ENCODE data around the gene DCXR. TPM values are rescaled to one million over a fixed set of nuclear protein-coding genes. Genes with fewer than 3 reads are reported as not detected.

Gene DCXR
- total and polyA plus RNA-seq, 2 of the 13 experiments (the other 11 are each of a cell fraction or from before 2014, with no cell fraction given): 287 to 311 TPM

- TF ChIP-seq, protein P1, sequence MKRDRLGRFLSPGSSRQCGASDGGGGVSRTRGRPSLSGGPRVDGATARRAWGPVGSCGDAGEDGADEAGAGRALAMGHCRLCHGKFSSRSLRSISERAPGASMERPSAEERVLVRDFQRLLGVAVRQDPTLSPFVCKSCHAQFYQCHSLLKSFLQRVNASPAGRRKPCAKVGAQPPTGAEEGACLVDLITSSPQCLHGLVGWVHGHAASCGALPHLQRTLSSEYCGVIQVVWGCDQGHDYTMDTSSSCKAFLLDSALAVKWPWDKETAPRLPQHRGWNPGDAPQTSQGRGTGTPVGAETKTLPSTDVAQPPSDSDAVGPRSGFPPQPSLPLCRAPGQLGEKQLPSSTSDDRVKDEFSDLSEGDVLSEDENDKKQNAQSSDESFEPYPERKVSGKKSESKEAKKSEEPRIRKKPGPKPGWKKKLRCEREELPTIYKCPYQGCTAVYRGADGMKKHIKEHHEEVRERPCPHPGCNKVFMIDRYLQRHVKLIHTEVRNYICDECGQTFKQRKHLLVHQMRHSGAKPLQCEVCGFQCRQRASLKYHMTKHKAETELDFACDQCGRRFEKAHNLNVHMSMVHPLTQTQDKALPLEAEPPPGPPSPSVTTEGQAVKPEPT (CRISPR knock-in tag; IDR thresholded peaks at IDR 0.05; ENCODE audit: low read depth): no peak
- no peak for TF ChIP-seq TGIF2 (CRISPR knock-in tag; IDR thresholded peaks at IDR 0.05)
- TF ChIP-seq ZNF770 (CRISPR knock-in tag; IDR thresholded peaks at IDR 0.05): peak; percentile 88
- TF ChIP-seq CHCHD3 (CRISPR knock-in tag; IDR thresholded peaks at IDR 0.05): 0 out of 2 replicates have a peak, but pooled peaks have one; percentile 28
- TF ChIP-seq HMG20A (CRISPR knock-in tag; IDR thresholded peaks at IDR 0.05; ENCODE audit: borderline replicate concordance): no peak
- TF ChIP-seq ZSCAN21 (CRISPR knock-in tag; IDR thresholded peaks at IDR 0.05; ENCODE audit: borderline replicate concordance): no peak
- no peak for TF ChIP-seq ZNF124 (CRISPR knock-in tag; IDR thresholded peaks at IDR 0.05)
- H3K4me2 ChIP-seq (ENCODE audit: low read depth, low read length): no peak overlapping the region
- peaks cover 0 to under 1% of the 10 kb centered on the region in 2 experiments; a peak in 1 of 5 replicates for H3K36me3 ChIP-seq (replicated peaks in 1 of 2; ENCODE audit: control insufficient read depth in 1 of 2, insufficient read depth in 2 of 2, low read length in 2 of 2)
- ATAC-seq (peak; percentile 1; the same call in 2 of the 3 replicates), FAIRE-seq (no peak), DNase-seq (ENCODE audit: low spot score) (no peak)
- H3K79me2 ChIP-seq (ENCODE audit: insufficient read depth, low read length): no peaks in the 10 kb centered on the region
- H3K4me1 ChIP-seq (ENCODE audit: insufficient read depth, low read length): peaks cover 12% of the 10 kb centered on the region
- ChIA-PET CTCF (ENCODE audit: low intra/inter-chr PET ratio, low total read pairs) (no interaction called here), POLR2A (interaction anchor here (1.4 kb wide), 1 partner anchor 35 kb away, joined by 3 read pairs; the partner anchor contains the start of gene DCXR)
- no TSS peak for BruUV-seq (replicated peaks)
- no peak overlapping the region for H3K27ac ChIP-seq (ENCODE audit: extremely low read length, insufficient read depth, low read length)
- WGBS (ENCODE audit: low lambda C conversion rate): 48% methylated on average over 6 of the region's 6 CpGs
- peaks cover 0 to 5% of the 10 kb centered on the region in 2 experiments; a peak in 2 of 5 replicates for H3K27me3 ChIP-seq (ENCODE audit: control insufficient read depth in 1 of 2, insufficient read depth in 2 of 2, low read length in 2 of 2)
- intact Hi-C loops (cut with micrococcal nuclease; ENCODE audit: unreplicated experiment) (no loop called here), in situ Hi-C loops (cut with HindIII; ENCODE audit: extremely low pct_ligation_motif_present, low pct_unique_long_range_greater_than_20kb) (no loop called here)
- H3K9me3 ChIP-seq (ENCODE audit: low read length): no peaks in the 10 kb centered on the region
- H4K20me1 ChIP-seq (ENCODE audit: insufficient read depth, low read length): peaks cover 4% of the 10 kb centered on the region; the same call in 1 of the 2 replicates
- no peak overlapping the region for H3K9ac ChIP-seq (ENCODE audit: insufficient read depth, low read depth, low read length)
- no peak overlapping the region for H3K4me3 ChIP-seq (replicated peaks in 1 of 3; ENCODE audit: insufficient read depth in 1 of 3, low read depth in 2 of 3, low read length in 3 of 3)
- no peak overlapping the region for H2AFZ ChIP-seq (ENCODE audit: low read length)
Measured at GRCh38 chr17:82072827-82073226, 35.3 kb upstream of the DCXR start.
